Natural killer cell treated with Interleukin-12 subunit alpha and Interleukin-12 subunit beta and Interleukin-15 and Interleukin-18, amount 100 ng/mL, for 72 hours (primary cell): Measurements from ENCODE around the gene ACOT11. TPM values are rescaled to one million over a fixed set of nuclear protein-coding genes. Genes with fewer than 3 reads are reported as not detected.

Experiments used
- ATAC-seq, 2 donors: fragments of 150-1000 bp; cut with Tn5 transposase in 1 of 2; sonication (Bioruptor Pico), chemical (Tn5 transposase) in 1 of 2; 2 replicates each; pipeline ENCODE4 v1.10.0; 2021
- DNase-seq: peaks from one replicate; pipeline ENCODE4 v3.0.0; 2022; ENCODE audit warnings: low spot score
- H3K27ac Mint-ChIP-seq, 2 donors: 1 replicate in 1 of 2; 2 replicates in 1 of 2; pipeline ENCODE4 v1.8.0; 2022; ENCODE audit warnings: mixed read lengths in 2 of 2, mild to moderate bottlenecking in 1 of 2, moderate library complexity in 1 of 2
- H3K27me3 Mint-ChIP-seq, 2 donors: 1 replicate in 1 of 2; 2 replicates in 1 of 2; pipeline ENCODE4 v1.8.0; 2022; ENCODE audit warnings: mixed read lengths in 2 of 2
- H3K36me3 Mint-ChIP-seq: one replicate; pipeline ENCODE4 v1.8.0; 2022; ENCODE audit warnings: mixed read lengths
- H3K4me1 Mint-ChIP-seq, 2 donors: 1 replicate in 1 of 2; 2 replicates in 1 of 2; pipeline ENCODE4 v1.8.0; 2022; ENCODE audit warnings: low read depth in 2 of 2, mixed read lengths in 2 of 2, mild to moderate bottlenecking in 1 of 2
- H3K4me3 Mint-ChIP-seq: one replicate; pipeline ENCODE4 v1.8.0; 2022; ENCODE audit warnings: mixed read lengths
- H3K9me3 Mint-ChIP-seq: 2 replicates; pipeline ENCODE4 v1.8.0; 2022; ENCODE audit warnings: mixed read lengths
- total RNA-seq, 2 donors: library from RNA; stranded (reverse); gene quantifications; one replicate each; pipeline ENCODE4 v1.2.3, GENCODE V29; 2022

Gene ACOT11
- total RNA-seq, 2 donors from 2014 or later = 0.33 to 0.52 TPM

- H3K4me3 Mint-ChIP-seq = no peak overlapping the region
- H3K27ac Mint-ChIP-seq = no peak overlapping the region
- no peaks in the 10 kb centered on the region for H3K4me1 Mint-ChIP-seq
- DNase-seq = peak; percentile 51
- no peaks in the 10 kb centered on the region for H3K27me3 Mint-ChIP-seq
- ATAC-seq = no peak
- H3K9me3 Mint-ChIP-seq = no peaks in the 10 kb centered on the region
- no peaks in the 10 kb centered on the region for H3K36me3 Mint-ChIP-seq
Observed at GRCh38 chr1:54595956-54596498, 48.0 kb downstream of the ACOT11 start.

- no peak for ATAC-seq
- no peak overlapping the region for H3K4me3 Mint-ChIP-seq
- no peaks in the 10 kb centered on the region for H3K36me3 Mint-ChIP-seq
- no peaks in the 10 kb centered on the region for H3K4me1 Mint-ChIP-seq
- no peak overlapping the region for H3K27ac Mint-ChIP-seq
- no peaks in the 10 kb centered on the region for H3K27me3 Mint-ChIP-seq
- no peaks in the 10 kb centered on the region for H3K9me3 Mint-ChIP-seq
- DNase-seq = peak; percentile 10
Observed at GRCh38 chr1:54596756-54597155, 48.7 kb downstream of the ACOT11 start.

- Mint-ChIP-seq H3K4me1 (no peaks in the 10 kb centered on the region), H3K27ac (no peak overlapping the region), H3K9me3 (no peaks in the 10 kb centered on the region), H3K36me3 (no peaks in the 10 kb centered on the region), H3K27me3 (no peaks in the 10 kb centered on the region), H3K4me3 (no peak overlapping the region)
- ATAC-seq (no peak), DNase-seq (peak; percentile 26)
Observed at GRCh38 chr1:54597455-54598030, 49.5 kb downstream of the ACOT11 start.

DNA sequence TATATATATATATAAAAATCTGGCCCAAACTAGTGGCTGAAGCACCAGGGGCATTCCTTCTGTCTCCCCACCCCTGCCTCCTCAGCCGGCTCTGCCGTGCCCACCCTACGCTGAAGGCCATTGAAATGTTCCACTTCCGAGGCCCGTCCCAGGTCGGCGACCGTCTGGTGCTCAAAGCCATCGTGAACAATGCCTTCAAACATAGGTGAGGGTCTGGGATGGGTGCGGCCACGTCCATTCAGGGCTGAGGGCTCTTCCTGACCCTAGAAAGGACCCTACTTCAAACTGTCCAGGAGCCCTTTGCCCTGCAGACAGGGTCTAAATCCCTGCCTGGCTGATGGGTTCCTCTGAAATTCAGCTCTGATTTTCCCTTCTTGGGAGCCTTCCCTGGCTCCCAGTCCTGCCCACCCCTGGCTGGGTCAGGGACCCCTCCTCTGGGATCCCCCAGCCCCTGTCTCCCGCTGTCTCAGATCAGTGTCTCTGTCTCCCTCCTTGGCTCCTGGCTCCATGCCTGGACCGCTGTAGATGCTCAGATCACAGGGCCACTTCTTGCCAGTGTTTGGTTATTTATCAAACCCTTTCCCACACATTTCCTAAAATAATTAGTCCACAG lies 51.3 kb downstream of the ACOT11 start:
- DNase-seq (peak; percentile 54), ATAC-seq (no peak)
- no peak overlapping the region for H3K4me3 Mint-ChIP-seq
- H3K9me3 Mint-ChIP-seq = no peaks in the 10 kb centered on the region
- H3K27ac Mint-ChIP-seq = no peak overlapping the region
- peaks cover under 1 to 1% of the 10 kb centered on the region in 2 donors for H3K4me1 Mint-ChIP-seq
- no peaks in the 10 kb centered on the region for H3K27me3 Mint-ChIP-seq
- no peaks in the 10 kb centered on the region for H3K36me3 Mint-ChIP-seq

DNA sequence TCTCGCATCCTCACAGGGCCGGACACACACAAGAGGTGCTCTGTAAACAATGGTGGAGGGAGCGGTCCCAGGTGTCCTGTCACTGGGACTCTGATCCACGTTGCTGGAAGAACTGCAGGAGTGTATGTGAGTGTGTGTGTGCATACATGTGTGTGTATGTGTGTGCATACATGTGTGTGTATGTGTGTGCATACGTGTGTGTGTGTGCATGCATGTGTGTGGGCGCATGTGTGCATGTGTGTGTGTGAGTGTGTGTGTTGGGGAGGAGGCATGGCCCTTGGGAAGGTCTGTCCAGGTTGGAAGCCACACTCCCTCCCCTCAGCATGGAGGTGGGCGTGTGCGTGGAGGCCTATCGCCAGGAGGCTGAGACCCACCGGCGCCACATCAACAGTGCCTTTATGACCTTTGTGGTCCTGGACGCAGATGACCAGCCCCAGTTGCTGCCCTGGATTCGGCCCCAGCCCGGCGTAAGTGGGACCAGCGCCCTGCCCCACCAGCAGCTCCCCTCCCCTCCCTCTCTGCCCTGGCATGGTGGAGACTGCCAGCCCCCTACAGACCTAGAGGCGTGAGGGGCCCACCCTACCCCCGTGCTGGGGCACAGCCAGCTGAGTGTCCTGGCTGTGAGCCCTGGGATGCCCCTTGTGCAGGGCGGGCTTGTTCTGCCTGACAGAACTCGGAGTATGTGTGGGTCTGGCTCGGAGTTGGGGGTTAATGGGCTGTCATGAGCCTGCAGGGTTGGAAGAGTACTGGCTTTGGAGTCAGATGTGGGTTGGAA lies 53.1 kb downstream of the ACOT11 start:
- peaks cover 8 to 10% of the 10 kb centered on the region in 2 donors for H3K4me1 Mint-ChIP-seq
- H3K4me3 Mint-ChIP-seq = no peak overlapping the region
- no peaks in the 10 kb centered on the region for H3K9me3 Mint-ChIP-seq
- H3K27ac Mint-ChIP-seq = no peak overlapping the region
- peak; percentile 32 for DNase-seq
- peak in 1 of 2 donors; percentile 29 for ATAC-seq
- H3K36me3 Mint-ChIP-seq = no peaks in the 10 kb centered on the region
- peaks cover 0 to 2% of the 10 kb centered on the region in 2 donors for H3K27me3 Mint-ChIP-seq

DNA sequence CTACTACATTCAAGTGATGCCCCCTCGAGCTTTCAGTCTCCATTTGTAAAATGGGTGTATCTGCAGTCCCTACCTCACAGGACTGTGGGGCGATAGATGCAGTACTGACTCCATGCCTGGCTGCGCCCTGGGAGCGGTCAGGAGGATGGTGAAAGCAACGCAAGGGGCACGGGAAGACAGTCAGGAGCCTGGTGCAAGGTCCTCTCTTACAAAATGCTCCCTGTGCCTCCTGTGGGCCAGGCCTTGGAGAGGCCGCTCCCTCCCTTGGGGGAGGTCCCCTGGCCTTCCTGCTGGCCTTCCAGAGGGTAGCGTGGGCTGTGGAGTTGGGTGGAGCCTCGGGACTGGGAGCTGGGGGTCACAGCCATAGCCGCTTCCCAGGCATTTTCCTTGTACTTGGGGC lies 53.7 kb downstream of the ACOT11 start:
- DNase-seq (no peak), ATAC-seq (no peak)
- peaks cover 0 to 2% of the 10 kb centered on the region in 2 donors for H3K27me3 Mint-ChIP-seq
- H3K9me3 Mint-ChIP-seq = no peaks in the 10 kb centered on the region
- no peak overlapping the region for H3K27ac Mint-ChIP-seq
- peaks cover 8 to 10% of the 10 kb centered on the region in 2 donors for H3K4me1 Mint-ChIP-seq
- no peaks in the 10 kb centered on the region for H3K36me3 Mint-ChIP-seq
- H3K4me3 Mint-ChIP-seq = no peak overlapping the region

- peaks cover 0 to 2% of the 10 kb centered on the region in 2 donors for H3K27me3 Mint-ChIP-seq
- H3K4me1 Mint-ChIP-seq = peaks cover 8 to 10% of the 10 kb centered on the region in 2 donors
- H3K4me3 Mint-ChIP-seq = no peak overlapping the region
- no peaks in the 10 kb centered on the region for H3K9me3 Mint-ChIP-seq
- DNase-seq (peak; percentile 41), ATAC-seq (no peak)
- H3K36me3 Mint-ChIP-seq = no peaks in the 10 kb centered on the region
- H3K27ac Mint-ChIP-seq = no peak overlapping the region
Observed at GRCh38 chr1:54602554-54602953, 54.5 kb downstream of the ACOT11 start.

DNA sequence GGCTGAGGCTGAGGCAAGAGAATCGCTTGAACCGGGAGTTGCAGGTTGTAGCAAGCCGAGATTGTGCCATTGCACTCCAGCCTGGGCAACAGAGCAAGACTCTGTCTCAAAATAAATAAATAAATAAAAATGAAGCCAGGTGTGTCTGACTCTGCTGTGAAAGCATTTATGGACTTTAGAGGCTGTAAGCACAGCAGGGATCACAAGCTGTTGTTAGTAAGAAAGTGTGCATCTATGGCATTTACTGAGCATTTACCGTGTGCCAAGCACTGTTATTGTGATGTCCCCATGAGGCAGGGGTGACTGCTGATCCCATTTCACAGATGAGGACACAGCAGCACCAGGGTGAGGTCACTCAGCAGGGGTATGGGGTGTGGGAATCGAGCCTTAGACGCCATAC lies 55.2 kb downstream of the ACOT11 start:
- peaks cover 0 to 2% of the 10 kb centered on the region in 2 donors for H3K27me3 Mint-ChIP-seq
- no peaks in the 10 kb centered on the region for H3K9me3 Mint-ChIP-seq
- DNase-seq (peak; percentile 28), ATAC-seq (no peak)
- no peaks in the 10 kb centered on the region for H3K36me3 Mint-ChIP-seq
- H3K4me3 Mint-ChIP-seq = no peak overlapping the region
- peaks cover 8 to 10% of the 10 kb centered on the region in 2 donors for H3K4me1 Mint-ChIP-seq
- H3K27ac Mint-ChIP-seq = no peak overlapping the region

DNA sequence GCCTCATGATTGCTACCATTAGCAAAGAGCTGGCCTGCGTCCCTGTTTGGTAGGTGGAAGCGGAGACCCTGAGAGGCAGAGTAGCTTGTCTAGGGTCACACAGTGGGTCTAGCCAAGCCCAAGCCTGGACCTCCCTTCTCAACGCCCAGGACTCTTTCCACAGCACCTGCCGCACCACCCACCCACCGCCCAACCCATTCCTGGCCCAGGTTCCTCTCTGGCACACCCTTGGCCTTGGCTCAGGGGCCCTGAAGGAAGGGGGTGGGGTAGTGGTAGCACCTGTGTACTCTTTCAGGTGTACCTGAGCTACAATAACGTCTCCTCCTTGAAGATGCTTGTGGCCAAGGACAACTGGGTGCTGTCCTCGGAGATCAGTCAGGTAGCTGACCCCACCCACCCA lies 56.0 kb downstream of the ACOT11 start:
- H3K4me1 Mint-ChIP-seq = peaks cover 8 to 10% of the 10 kb centered on the region in 2 donors

DNA sequence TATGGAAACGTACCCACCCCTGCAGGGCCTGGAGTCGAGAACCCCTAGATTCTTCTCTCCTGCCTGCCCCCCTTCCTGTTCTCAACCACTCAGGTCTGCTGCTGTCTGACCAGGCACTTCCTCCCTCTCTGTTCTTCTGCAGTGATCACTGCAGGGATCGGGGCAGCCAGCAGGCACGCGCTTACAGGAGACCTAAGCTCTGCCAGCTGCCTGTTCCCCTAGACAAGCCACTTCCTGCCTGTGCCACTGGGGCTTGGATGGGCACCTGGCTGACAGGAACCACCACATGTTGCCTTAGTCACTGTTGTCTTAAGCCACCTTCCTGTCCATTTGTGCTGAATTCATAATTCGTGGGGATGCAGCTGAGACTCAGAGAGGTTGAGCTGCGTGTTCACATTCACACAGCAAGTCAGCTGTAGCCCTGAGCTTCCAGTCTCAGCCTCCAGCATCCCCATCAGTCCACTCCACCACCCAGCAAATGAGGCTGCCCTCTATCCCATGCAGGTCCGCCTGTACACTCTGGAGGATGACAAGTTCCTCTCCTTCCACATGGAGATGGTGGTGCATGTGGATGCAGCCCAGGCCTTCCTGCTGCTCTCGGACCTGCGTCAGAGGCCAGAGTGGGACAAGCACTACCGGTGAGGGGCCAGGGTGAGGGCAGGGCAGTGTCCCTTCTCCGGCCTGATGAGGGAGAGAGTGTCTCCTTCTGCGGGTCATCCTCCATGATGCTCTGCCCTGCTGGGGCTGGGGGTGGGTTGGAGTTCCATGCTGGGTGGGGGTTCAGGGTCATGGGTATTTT lies 56.7 kb downstream of the ACOT11 start:
- Mint-ChIP-seq H3K27me3 (peaks cover 0 to 2% of the 10 kb centered on the region in 2 donors), H3K36me3 (no peaks in the 10 kb centered on the region), H3K4me1 (peaks cover 8 to 10% of the 10 kb centered on the region in 2 donors), H3K27ac (no peak overlapping the region), H3K4me3 (no peak overlapping the region), H3K9me3 (no peaks in the 10 kb centered on the region)
- ATAC-seq (peak in 1 of 2 donors; percentile 11), DNase-seq (peak; percentile 44)

More for the DNA sequence above, 56.0 kb downstream of the ACOT11 start:
- Mint-ChIP-seq H3K4me3 (no peak overlapping the region), H3K27ac (no peak overlapping the region), H3K36me3 (no peaks in the 10 kb centered on the region), H3K27me3 (peaks cover 0 to 2% of the 10 kb centered on the region in 2 donors), H3K9me3 (no peaks in the 10 kb centered on the region)
- peak; percentile 22 for DNase-seq
- no peak for ATAC-seq

- H3K4me3 Mint-ChIP-seq = no peak overlapping the region
- peaks cover 0 to 2% of the 10 kb centered on the region in 2 donors for H3K27me3 Mint-ChIP-seq
- no peaks in the 10 kb centered on the region for H3K36me3 Mint-ChIP-seq
- no peak overlapping the region for H3K27ac Mint-ChIP-seq
- peak; percentile 38 for DNase-seq
- H3K4me1 Mint-ChIP-seq = peaks cover 8 to 10% of the 10 kb centered on the region in 2 donors
- no peaks in the 10 kb centered on the region for H3K9me3 Mint-ChIP-seq
- no peak for ATAC-seq
Observed at GRCh38 chr1:54606096-54606989, 58.3 kb downstream of the ACOT11 start.

GRCh38 chr1:54606990-54607325 lies 58.9 kb downstream of the ACOT11 start:
- H3K4me1 Mint-ChIP-seq = peaks cover 8 to 10% of the 10 kb centered on the region in 2 donors
- no peaks in the 10 kb centered on the region for H3K36me3 Mint-ChIP-seq
- DNase-seq = peak; percentile 45
- no peak overlapping the region for H3K27ac Mint-ChIP-seq
- no peaks in the 10 kb centered on the region for H3K9me3 Mint-ChIP-seq
- ATAC-seq = no peak
- H3K27me3 Mint-ChIP-seq = peaks cover 0 to 2% of the 10 kb centered on the region in 2 donors
- H3K4me3 Mint-ChIP-seq = no peak overlapping the region
